A673 (cell line): Measurements from ENCODE around the gene CYTH3. TPM values are rescaled to one million over a fixed set of nuclear protein-coding genes. Genes with fewer than 3 reads are reported as not detected.
"Not testable (repeated sequence)": the region's sequence is repeated elsewhere in the genome, so short reads cannot be mapped to it uniquely, and the experiment has no call there.

Experiments
- BruUV-seq: library from RNA; stranded (reverse); fragments of 400-500 nt; replicated peaks from 2 replicates; lab custom pipeline; 2021; lab: Mats Ljungman, UMichigan
- CTCF ChIA-PET: fragments of 300-600 bp; sonication (Branson Sonifier 250); formaldehyde crosslinking; loops from one replicate; lab custom pipeline; 2022; ENCODE audit warnings: antibody characterized with exemption; lab: Charles Lee
- POLR2A ChIA-PET: fragments of 300-600 bp; sonication (Branson Sonifier 250); formaldehyde crosslinking; loops from one replicate; lab custom pipeline; 2022; ENCODE audit warnings: antibody characterized with exemption; ENCODE audit not compliant: low non-redundant PET; lab: Charles Lee
- DNase-seq: peaks from one replicate; pipeline ENCODE4 v3.0.0-alpha.2; 2015; ENCODE audit warnings: low spot score
- H3K27ac ChIP-seq: fragments of 200-600 bp; sonication (generic); 2 replicates; pipeline ENCODE4 v1.5.1; 2016; ENCODE audit warnings: mixed run types, low read depth, mild to moderate bottlenecking, mixed read lengths, antibody characterized with exemption, low read length; ENCODE audit not compliant: poor library complexity, severe bottlenecking
- H3K27me3 ChIP-seq: fragments of 200-600 bp; sonication (generic); replicated peaks from 2 replicates; pipeline ENCODE4 v1.6.1; 2017; ENCODE audit warnings: mixed run types, low read depth, mild to moderate bottlenecking, mixed read lengths, antibody characterized with exemption, low read length; ENCODE audit not compliant: insufficient read depth, poor library complexity
- H3K36me3 ChIP-seq: fragments of 200-600 bp; sonication (generic); 2 replicates; pipeline ENCODE4 v1.6.1; 2016; ENCODE audit warnings: mixed run types, mild to moderate bottlenecking, mixed read lengths, antibody characterized with exemption, low read length; ENCODE audit not compliant: insufficient read depth, poor library complexity, severe bottlenecking
- H3K4me1 ChIP-seq: fragments of 200-600 bp; sonication (generic); 2 replicates; pipeline ENCODE4 v1.6.1; 2017; ENCODE audit warnings: mixed run types, mild to moderate bottlenecking, mixed read lengths, antibody characterized with exemption, low read length; ENCODE audit not compliant: insufficient read depth, poor library complexity, severe bottlenecking
- H3K4me3 ChIP-seq: fragments of 200-600 bp; sonication (generic); 2 replicates; pipeline ENCODE4 v1.5.1; 2016; ENCODE audit warnings: low read depth, mixed run types, mild to moderate bottlenecking, mixed read lengths, low read length; ENCODE audit not compliant: poor library complexity, severe bottlenecking
- H3K9me3 ChIP-seq: fragments of 200-600 bp; sonication (generic); 2 replicates; pipeline ENCODE4 v1.6.1; 2016; ENCODE audit warnings: mixed run types, low read depth, mild to moderate bottlenecking, mixed read lengths, antibody characterized with exemption, low read length; ENCODE audit not compliant: poor library complexity, severe bottlenecking
- CTCF ChIP-seq: fragments of 300-800, 200-600 bp; sonication (generic); conservative IDR thresholded peaks from 2 replicates; pipeline ENCODE4 v1.5.1; 2017; ENCODE audit warnings: low read depth, mild to moderate bottlenecking, antibody characterized with exemption, low read length, moderate library complexity, mixed read lengths
- EZH2 ChIP-seq: fragments of 200-600 bp; sonication (generic); IDR thresholded peaks from 2 replicates; pipeline ENCODE4 v1.6.1; 2017; ENCODE audit warnings: borderline replicate concordance, low read depth, mild to moderate bottlenecking, mixed read lengths, antibody characterized with exemption, low read length; ENCODE audit not compliant: poor library complexity, severe bottlenecking
- intact Hi-C: fragments of 100-400 bp; cut with micrococcal nuclease; formaldehyde crosslinking; loops from one replicate; pipeline ENCODE4 v1.10.0; 2022; ENCODE audit not compliant: unreplicated experiment
- total RNA-seq: library from RNA; stranded (reverse); gene quantifications from 2 replicates; pipeline ENCODE4 v1.2.3, GENCODE V29; 2021

Gene CYTH3
- total RNA-seq, 1 experiment from 2014 or later: 20.2 TPM

- no peak overlapping the region for H3K27ac ChIP-seq
- intact Hi-C loops: no loop called here
- BruUV-seq: no TSS peak
- no peaks in the 10 kb centered on the region for H3K27me3 ChIP-seq
- TF ChIP-seq EZH2: no peak
- no peak for TF ChIP-seq CTCF
- no peaks in the 10 kb centered on the region for H3K9me3 ChIP-seq
- no peaks in the 10 kb centered on the region for H3K4me1 ChIP-seq
- no peaks in the 10 kb centered on the region for H3K36me3 ChIP-seq
- CTCF ChIA-PET: no interaction called here
- DNase-seq: no peak
- POLR2A ChIA-PET: no interaction called here
- no peak overlapping the region for H3K4me3 ChIP-seq
Observed at GRCh38 chr7:6193709-6194108, 78.7 kb downstream of the CYTH3 start.

GRCh38 chr7:6190563-6190962, 81.9 kb downstream of the CYTH3 start:
- H3K4me1 ChIP-seq, POLR2A ChIA-PET, H3K9me3 ChIP-seq, H3K27ac ChIP-seq, intact Hi-C loops, DNase-seq, H3K27me3 ChIP-seq, BruUV-seq, H3K36me3 ChIP-seq, CTCF ChIA-PET, H3K4me3 ChIP-seq: not testable (repeated sequence)

DNA sequence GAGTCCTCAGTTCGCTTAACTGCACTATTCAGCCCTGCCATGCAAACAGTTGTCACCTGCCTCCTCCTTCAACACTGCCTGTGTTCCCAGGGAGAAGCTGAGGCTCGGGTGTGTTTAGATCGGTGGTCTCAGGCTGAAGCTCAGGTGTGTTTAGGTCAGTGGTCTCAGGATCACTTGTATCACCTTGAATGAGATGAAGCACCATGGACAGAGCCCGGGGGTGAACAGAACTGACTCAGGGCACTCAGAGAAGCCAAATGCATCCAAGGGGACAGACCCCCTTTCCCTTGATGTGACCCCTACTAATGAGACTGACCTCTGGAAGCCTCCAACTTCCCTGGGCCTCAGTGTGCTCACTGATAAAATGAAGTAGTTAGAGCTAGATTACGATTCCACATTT, 84.0 kb downstream of the CYTH3 start:
- CTCF ChIA-PET: no interaction called here
- intact Hi-C loops: no loop called here
- POLR2A ChIA-PET: no interaction called here
- BruUV-seq: no TSS peak
- no peaks in the 10 kb centered on the region for H3K36me3 ChIP-seq
- no peak for TF ChIP-seq EZH2
- no peak for TF ChIP-seq CTCF
- H3K4me3 ChIP-seq: no peak overlapping the region
- DNase-seq: no peak
- no peaks in the 10 kb centered on the region for H3K27me3 ChIP-seq
- H3K9me3 ChIP-seq: no peaks in the 10 kb centered on the region
- no peaks in the 10 kb centered on the region for H3K4me1 ChIP-seq
- H3K27ac ChIP-seq: no peak overlapping the region

- intact Hi-C loops: no loop called here
- no peak for TF ChIP-seq CTCF
- TF ChIP-seq EZH2: no peak
- H3K27me3 ChIP-seq: no peaks in the 10 kb centered on the region
- no peaks in the 10 kb centered on the region for H3K36me3 ChIP-seq
- DNase-seq: no peak
- no TSS peak for BruUV-seq
- H3K27ac ChIP-seq: no peak overlapping the region
- no peak overlapping the region for H3K4me3 ChIP-seq
- H3K9me3 ChIP-seq: no peaks in the 10 kb centered on the region
- POLR2A ChIA-PET: no interaction called here
- no peaks in the 10 kb centered on the region for H3K4me1 ChIP-seq
- CTCF ChIA-PET: no interaction called here
Observed at GRCh38 chr7:6186577-6186976, 85.8 kb downstream of the CYTH3 start.
